HepG2 (cell line): ENCODE measurements around the gene LIPN. TPM values are rescaled to one million over a fixed set of nuclear protein-coding genes. Genes with fewer than 3 reads are reported as not detected.

Experiments
- ZNF143 ChIP-seq: sonication (generic); formaldehyde crosslinking; IDR thresholded peaks from 2 replicates; pipeline ENCODE4 v1.4.0; 2020; ENCODE audit warnings: missing genetic modification reagents
- ZSCAN20 ChIP-seq: sonication (generic); formaldehyde crosslinking; IDR thresholded peaks from 2 replicates; pipeline ENCODE4 v1.4.0; 2020; ENCODE audit warnings: missing genetic modification reagents, mild to moderate bottlenecking, borderline replicate concordance
- polyA plus RNA-seq, 8 experiments: library from polyadenylated mRNA; depleted of rRNA in 3 of 8; stranded (reverse) in 7 of 8; unstranded in 1 of 8; fragments of >200 nt; fragmentation: Illumina TruSeq in 4 of 8; extraction: Trizol in 4 of 8; gene quantifications; 2 replicates each; pipeline versions ENCODE4 v1.2.1 to v1.2.3, GENCODE V29; 2011 to 2016; ENCODE audit warnings: low read depth in 4 of 8, missing spikeins in 1 of 8, mixed read lengths in 1 of 8; ENCODE audit not compliant: insufficient read depth in 1 of 8
- total RNA-seq, 5 experiments: library from RNA; depleted of rRNA; stranded (reverse); fragments of >200 nt; fragmentation: Illumina TruSeq; extraction: Trizol; gene quantifications; 2 replicates each; pipeline ENCODE4 v1.2.3, GENCODE V29; 2016; ENCODE audit warnings: low read depth in 1 of 5
- TF ChIP-seq, protein P1 (sequence below): IDR thresholded peaks from 2 replicates; pipeline ENCODE4 v1.6.1; 2016; ENCODE audit warnings: missing genetic modification reagents, missing compliant biosample characterization
- TF ChIP-seq, protein P2 (sequence below): sonication (generic); formaldehyde crosslinking; IDR thresholded peaks from 2 replicates; pipeline ENCODE4 v1.4.0; 2020; ENCODE audit warnings: missing genetic modification reagents
- TF ChIP-seq, protein P3 (sequence below), 2 experiments: sonication (generic) in 1 of 2; formaldehyde crosslinking in 1 of 2; IDR thresholded peaks; 2 replicates each; pipeline versions ENCODE4 v1.6.1 to v1.9.0; 2014 to 2022; ENCODE audit warnings: antibody characterized with exemption in 1 of 2, borderline replicate concordance in 1 of 2, inconsistent platforms in 1 of 2, low read depth in 1 of 2, missing genetic modification reagents in 1 of 2

Gene LIPN
- total and polyA plus RNA-seq, 2 of the 13 experiments (the other 11 are each of a cell fraction or from before 2014, with no cell fraction given) = not detected

DNA sequence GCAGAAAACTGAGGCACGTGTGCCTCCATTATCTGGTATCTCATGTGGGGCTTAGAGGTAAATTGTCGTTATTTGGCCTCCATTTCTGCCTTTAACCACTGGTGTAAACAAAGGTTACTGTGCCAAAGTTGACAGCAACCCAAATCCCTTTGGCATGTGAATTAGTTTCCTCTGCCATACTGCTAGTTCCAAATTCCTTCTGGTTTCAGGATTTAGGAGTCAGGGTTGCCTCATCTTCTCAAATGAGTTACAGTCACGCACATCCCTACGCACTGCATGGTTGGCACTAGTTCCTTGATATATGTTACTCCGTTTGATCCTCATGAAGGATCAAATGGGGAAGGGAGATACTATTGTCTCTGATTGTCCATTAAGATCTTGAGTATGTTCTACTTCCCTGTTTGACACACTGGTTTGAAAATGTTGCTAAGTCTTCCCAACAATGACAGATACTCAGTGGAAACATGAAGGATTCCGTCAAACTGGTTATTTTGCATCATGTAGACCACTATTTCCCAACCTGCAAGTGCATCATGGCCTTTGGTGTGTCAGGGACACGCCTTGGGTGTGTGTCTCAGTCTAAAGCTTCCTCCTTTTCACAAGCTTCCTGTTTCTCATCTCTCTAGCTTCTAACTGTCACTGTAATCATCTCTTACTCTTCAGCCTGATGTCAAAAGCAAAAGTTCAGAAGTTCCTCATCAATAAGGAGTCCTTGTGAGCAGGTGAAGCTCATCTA is at the start of gene LIPN (continued):
- TF ChIP-seq, protein P1, sequence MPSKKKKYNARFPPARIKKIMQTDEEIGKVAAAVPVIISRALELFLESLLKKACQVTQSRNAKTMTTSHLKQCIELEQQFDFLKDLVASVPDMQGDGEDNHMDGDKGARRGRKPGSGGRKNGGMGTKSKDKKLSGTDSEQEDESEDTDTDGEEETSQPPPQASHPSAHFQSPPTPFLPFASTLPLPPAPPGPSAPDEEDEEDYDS (CRISPR knock-in tag) = no peak
- TF ChIP-seq ZNF143 (CRISPR knock-in tag) = no peak
- TF ChIP-seq, protein P2, sequence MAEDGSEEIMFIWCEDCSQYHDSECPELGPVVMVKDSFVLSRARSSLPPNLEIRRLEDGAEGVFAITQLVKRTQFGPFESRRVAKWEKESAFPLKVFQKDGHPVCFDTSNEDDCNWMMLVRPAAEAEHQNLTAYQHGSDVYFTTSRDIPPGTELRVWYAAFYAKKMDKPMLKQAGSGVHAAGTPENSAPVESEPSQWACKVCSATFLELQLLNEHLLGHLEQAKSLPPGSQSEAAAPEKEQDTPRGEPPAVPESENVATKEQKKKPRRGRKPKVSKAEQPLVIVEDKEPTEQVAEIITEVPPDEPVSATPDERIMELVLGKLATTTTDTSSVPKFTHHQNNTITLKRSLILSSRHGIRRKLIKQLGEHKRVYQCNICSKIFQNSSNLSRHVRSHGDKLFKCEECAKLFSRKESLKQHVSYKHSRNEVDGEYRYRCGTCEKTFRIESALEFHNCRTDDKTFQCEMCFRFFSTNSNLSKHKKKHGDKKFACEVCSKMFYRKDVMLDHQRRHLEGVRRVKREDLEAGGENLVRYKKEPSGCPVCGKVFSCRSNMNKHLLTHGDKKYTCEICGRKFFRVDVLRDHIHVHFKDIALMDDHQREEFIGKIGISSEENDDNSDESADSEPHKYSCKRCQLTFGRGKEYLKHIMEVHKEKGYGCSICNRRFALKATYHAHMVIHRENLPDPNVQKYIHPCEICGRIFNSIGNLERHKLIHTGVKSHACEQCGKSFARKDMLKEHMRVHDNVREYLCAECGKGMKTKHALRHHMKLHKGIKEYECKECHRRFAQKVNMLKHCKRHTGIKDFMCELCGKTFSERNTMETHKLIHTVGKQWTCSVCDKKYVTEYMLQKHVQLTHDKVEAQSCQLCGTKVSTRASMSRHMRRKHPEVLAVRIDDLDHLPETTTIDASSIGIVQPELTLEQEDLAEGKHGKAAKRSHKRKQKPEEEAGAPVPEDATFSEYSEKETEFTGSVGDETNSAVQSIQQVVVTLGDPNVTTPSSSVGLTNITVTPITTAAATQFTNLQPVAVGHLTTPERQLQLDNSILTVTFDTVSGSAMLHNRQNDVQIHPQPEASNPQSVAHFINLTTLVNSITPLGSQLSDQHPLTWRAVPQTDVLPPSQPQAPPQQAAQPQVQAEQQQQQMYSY (CRISPR knock-in tag) = no peak
- TF ChIP-seq ZSCAN20 (CRISPR knock-in tag) = no peak
- TF ChIP-seq, protein P3, sequence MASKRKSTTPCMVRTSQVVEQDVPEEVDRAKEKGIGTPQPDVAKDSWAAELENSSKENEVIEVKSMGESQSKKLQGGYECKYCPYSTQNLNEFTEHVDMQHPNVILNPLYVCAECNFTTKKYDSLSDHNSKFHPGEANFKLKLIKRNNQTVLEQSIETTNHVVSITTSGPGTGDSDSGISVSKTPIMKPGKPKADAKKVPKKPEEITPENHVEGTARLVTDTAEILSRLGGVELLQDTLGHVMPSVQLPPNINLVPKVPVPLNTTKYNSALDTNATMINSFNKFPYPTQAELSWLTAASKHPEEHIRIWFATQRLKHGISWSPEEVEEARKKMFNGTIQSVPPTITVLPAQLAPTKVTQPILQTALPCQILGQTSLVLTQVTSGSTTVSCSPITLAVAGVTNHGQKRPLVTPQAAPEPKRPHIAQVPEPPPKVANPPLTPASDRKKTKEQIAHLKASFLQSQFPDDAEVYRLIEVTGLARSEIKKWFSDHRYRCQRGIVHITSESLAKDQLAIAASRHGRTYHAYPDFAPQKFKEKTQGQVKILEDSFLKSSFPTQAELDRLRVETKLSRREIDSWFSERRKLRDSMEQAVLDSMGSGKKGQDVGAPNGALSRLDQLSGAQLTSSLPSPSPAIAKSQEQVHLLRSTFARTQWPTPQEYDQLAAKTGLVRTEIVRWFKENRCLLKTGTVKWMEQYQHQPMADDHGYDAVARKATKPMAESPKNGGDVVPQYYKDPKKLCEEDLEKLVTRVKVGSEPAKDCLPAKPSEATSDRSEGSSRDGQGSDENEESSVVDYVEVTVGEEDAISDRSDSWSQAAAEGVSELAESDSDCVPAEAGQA (IDR thresholded peaks at IDR 0.05; ENCODE audit: low read depth) = no peak
- TF ChIP-seq, protein P3 (CRISPR knock-in tag; IDR thresholded peaks at IDR 0.05; ENCODE audit: borderline replicate concordance) = no peak
